Activated B cell treated with CpG ODN at 0.5 μM for 24 hours (primary cell): ENCODE results near the gene TBR1. TPM values are rescaled to one million over a fixed set of nuclear protein-coding genes. Genes with fewer than 3 reads are reported as not detected.

Experiments
- ATAC-seq: fragments of 200-7000 bp; cut with Tn5 transposase; one replicate; pipeline ENCODE4 v1.10.0; 2021; ENCODE audit warnings: low read depth, mild to moderate bottlenecking, moderate library complexity
- CTCF ChIA-PET: fragments of 350-600 bp; sonication (Branson Sonifier 250); formaldehyde crosslinking; loops from one replicate; lab custom pipeline; 2021; ENCODE audit warnings: antibody characterized with exemption; lab: Charles Lee
- POLR2A ChIA-PET: fragments of 350-600 bp; sonication (Branson Sonifier 250); formaldehyde crosslinking; loops from one replicate; lab custom pipeline; 2021; ENCODE audit warnings: antibody characterized with exemption; lab: Charles Lee
- DNase-seq: peaks from one replicate; pipeline ENCODE4 v3.0.0; 2022
- H3K27ac Mint-ChIP-seq: one replicate; pipeline ENCODE4 v1.8.0; 2020; ENCODE audit warnings: mixed read lengths
- H3K27me3 Mint-ChIP-seq: one replicate; pipeline ENCODE4 v1.8.0; 2021; ENCODE audit warnings: mixed read lengths
- H3K36me3 Mint-ChIP-seq: one replicate; pipeline ENCODE4 v1.8.0; 2021; ENCODE audit warnings: low read depth, mixed read lengths
- H3K4me1 Mint-ChIP-seq: one replicate; pipeline ENCODE4 v1.8.0; 2021; ENCODE audit warnings: mixed read lengths
- H3K4me3 Mint-ChIP-seq: one replicate; pipeline ENCODE4 v1.8.0; 2020; ENCODE audit warnings: mild to moderate bottlenecking, mixed read lengths
- H3K9me3 Mint-ChIP-seq: one replicate; pipeline ENCODE4 v1.8.0; 2020; ENCODE audit warnings: mixed read lengths
- intact Hi-C: fragments of 100-400 bp; cut with micrococcal nuclease; formaldehyde crosslinking; loops from one replicate; pipeline ENCODE4 v1.15.1; 2024
- total RNA-seq: library from RNA; stranded (reverse); gene quantifications from 2 replicates; pipeline ENCODE4 v1.2.3, GENCODE V29; 2022
- TF ChIP-seq, protein P1 (sequence below): fragments of 200-600 bp; IDR thresholded peaks from one replicate; pipeline ENCODE4 v1.8.0; 2022; ENCODE audit warnings: antibody characterized with exemption, mild to moderate bottlenecking

TBR1 gene
- total RNA-seq, 1 donor from 2014 or later: 0.02 TPM

DNA sequence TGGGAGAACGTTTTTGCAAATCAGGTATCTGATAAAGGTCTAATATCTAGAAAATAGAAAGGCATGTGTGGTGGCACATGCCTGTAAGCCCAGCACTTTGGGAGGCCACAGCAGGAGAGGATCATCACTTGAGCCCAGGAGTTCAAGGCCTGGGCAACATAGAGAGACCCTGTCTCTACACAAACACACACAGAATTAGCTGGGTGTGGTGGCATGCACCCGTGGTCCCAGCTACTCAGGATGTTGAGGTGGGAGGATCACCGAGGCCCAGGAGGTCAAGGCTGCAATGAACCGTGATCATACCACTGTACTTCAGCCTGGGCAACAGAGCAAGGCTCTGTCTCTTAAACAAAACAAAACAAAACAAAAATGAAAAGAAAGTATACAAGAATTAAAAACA lies 13.8 kb upstream of the TBR1 start:
- Mint-ChIP-seq H3K36me3 (peaks cover 36% of the 10 kb centered on the region), H3K27ac (no peak overlapping the region), H3K4me1 (no peaks in the 10 kb centered on the region), H3K4me3 (no peak overlapping the region), H3K9me3 (no peaks in the 10 kb centered on the region), H3K27me3 (no peaks in the 10 kb centered on the region)
- POLR2A ChIA-PET: no interaction called here
- TF ChIP-seq, protein P1, sequence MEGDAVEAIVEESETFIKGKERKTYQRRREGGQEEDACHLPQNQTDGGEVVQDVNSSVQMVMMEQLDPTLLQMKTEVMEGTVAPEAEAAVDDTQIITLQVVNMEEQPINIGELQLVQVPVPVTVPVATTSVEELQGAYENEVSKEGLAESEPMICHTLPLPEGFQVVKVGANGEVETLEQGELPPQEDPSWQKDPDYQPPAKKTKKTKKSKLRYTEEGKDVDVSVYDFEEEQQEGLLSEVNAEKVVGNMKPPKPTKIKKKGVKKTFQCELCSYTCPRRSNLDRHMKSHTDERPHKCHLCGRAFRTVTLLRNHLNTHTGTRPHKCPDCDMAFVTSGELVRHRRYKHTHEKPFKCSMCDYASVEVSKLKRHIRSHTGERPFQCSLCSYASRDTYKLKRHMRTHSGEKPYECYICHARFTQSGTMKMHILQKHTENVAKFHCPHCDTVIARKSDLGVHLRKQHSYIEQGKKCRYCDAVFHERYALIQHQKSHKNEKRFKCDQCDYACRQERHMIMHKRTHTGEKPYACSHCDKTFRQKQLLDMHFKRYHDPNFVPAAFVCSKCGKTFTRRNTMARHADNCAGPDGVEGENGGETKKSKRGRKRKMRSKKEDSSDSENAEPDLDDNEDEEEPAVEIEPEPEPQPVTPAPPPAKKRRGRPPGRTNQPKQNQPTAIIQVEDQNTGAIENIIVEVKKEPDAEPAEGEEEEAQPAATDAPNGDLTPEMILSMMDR: no peak
- CTCF ChIA-PET: no interaction called here
- ATAC-seq (no peak), DNase-seq (no peak)
- intact Hi-C loops: no loop called here

- Mint-ChIP-seq H3K36me3 (peaks cover 31% of the 10 kb centered on the region), H3K27ac (no peak overlapping the region), H3K4me1 (no peaks in the 10 kb centered on the region), H3K27me3 (no peaks in the 10 kb centered on the region), H3K9me3 (no peaks in the 10 kb centered on the region), H3K4me3 (no peak overlapping the region)
- intact Hi-C loops: no loop called here
- ChIA-PET CTCF (no interaction called here), POLR2A (no interaction called here)
- DNase-seq (no peak), ATAC-seq (no peak)
- TF ChIP-seq, protein P1: no peak
These were observed 9.8 kb upstream of the TBR1 start for GRCh38 chr2:161406316-161406715.

DNA sequence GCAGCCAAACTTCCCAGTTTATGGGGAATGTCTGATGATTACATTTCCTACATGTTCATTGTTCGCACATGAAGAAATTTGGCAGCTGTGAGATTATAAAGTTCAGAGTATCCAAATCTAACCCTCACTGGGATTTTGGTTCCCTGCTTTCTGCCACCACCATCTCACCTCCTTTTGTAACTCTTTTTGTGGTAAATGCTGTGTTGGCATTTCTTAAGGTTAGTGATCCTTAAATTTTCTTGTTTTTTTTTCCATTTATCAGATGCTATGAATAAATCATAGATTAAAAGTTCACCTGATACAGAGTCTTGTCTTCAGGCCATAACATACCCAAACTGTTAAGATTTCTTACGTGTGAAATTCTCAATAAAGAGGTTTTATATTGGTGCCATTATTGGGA lies 8.5 kb upstream of the TBR1 start:
- TF ChIP-seq, protein P1: no peak
- ChIA-PET POLR2A (no interaction called here), CTCF (no interaction called here)
- H3K27ac Mint-ChIP-seq: no peak overlapping the region
- no peaks in the 10 kb centered on the region for H3K9me3 Mint-ChIP-seq
- intact Hi-C loops: no loop called here
- peaks cover 22% of the 10 kb centered on the region for H3K36me3 Mint-ChIP-seq
- H3K4me1 Mint-ChIP-seq: no peaks in the 10 kb centered on the region
- DNase-seq (no peak), ATAC-seq (no peak)
- H3K27me3 Mint-ChIP-seq: no peaks in the 10 kb centered on the region
- H3K4me3 Mint-ChIP-seq: no peak overlapping the region

GRCh38 chr2:161409308-161409907 lies 6.7 kb upstream of the TBR1 start:
- CTCF ChIA-PET: no interaction called here
- no peak for DNase-seq
- intact Hi-C loops: no loop called here
- Mint-ChIP-seq H3K36me3 (peaks cover 16% of the 10 kb centered on the region), H3K27me3 (peaks cover 4% of the 10 kb centered on the region), H3K4me1 (peaks cover 6% of the 10 kb centered on the region), H3K4me3 (no peak overlapping the region), H3K9me3 (no peaks in the 10 kb centered on the region), H3K27ac (no peak overlapping the region)
- no peak for ATAC-seq
- POLR2A ChIA-PET: no interaction called here
- TF ChIP-seq, protein P1: no peak

GRCh38 chr2:161412346-161412745 lies 3.8 kb upstream of the TBR1 start:
- Mint-ChIP-seq H3K27ac (no peak overlapping the region), H3K9me3 (no peaks in the 10 kb centered on the region), H3K36me3 (peaks cover 16% of the 10 kb centered on the region), H3K4me3 (no peak overlapping the region), H3K4me1 (peaks cover 31% of the 10 kb centered on the region), H3K27me3 (peaks cover 28% of the 10 kb centered on the region)
- ATAC-seq: no peak
- intact Hi-C loops: no loop called here
- ChIA-PET POLR2A (no interaction called here), CTCF (no interaction called here)
- TF ChIP-seq, protein P1: no peak
- no peak for DNase-seq
